ENCODE data around the gene RTN1.

The RTN1 gene

GRCh38 chr14:59695198-59695597 is 175.4 kb downstream of the RTN1 start:
- Histone ChIP-seq H3K36me3 (ENCODE audit: insufficient read depth, low read length) (no peaks in the 10 kb centered on the region), H2AFZ (ENCODE audit: low read length) (no peak overlapping the region), H4K20me1 (ENCODE audit: insufficient read depth, low read length, poor library complexity, severe bottlenecking) (no peaks in the 10 kb centered on the region), H3K27me3 (ENCODE audit: insufficient read depth, low read length, poor library complexity, severe bottlenecking) (no peaks in the 10 kb centered on the region), H3K4me1 (ENCODE audit: insufficient read depth, low read length, poor library complexity, severe bottlenecking) (no peaks in the 10 kb centered on the region), H3K9me3 (ENCODE audit: insufficient read depth, low read depth, low read length) (no peaks in the 10 kb centered on the region), H3K79me2 (ENCODE audit: insufficient read depth, low read length) (no peaks in the 10 kb centered on the region), H3K9ac (ENCODE audit: low read depth, low read length, poor library complexity, severe bottlenecking) (no peak overlapping the region), H3K4me3 (ENCODE audit: low read length, poor library complexity, severe bottlenecking) (no peak overlapping the region), H3K9me2 (replicated peaks; ENCODE audit: low read depth, low read length) (no peaks in the 10 kb centered on the region), H3K4me2 (ENCODE audit: low read depth, low read length, poor library complexity, severe bottlenecking) (no peak overlapping the region), H3F3A (ENCODE audit: low read depth) (no peaks in the 10 kb centered on the region)
- TF ChIP-seq CTCF (conservative IDR thresholded peaks at IDR 0.05; ENCODE audit: low read length) (no peak), EZH2phosphoT487 (IDR thresholded peaks at IDR 0.05; ENCODE audit: borderline replicate concordance) (no peak)

- Histone ChIP-seq H3K27me3 (ENCODE audit: insufficient read depth, low read length, poor library complexity, severe bottlenecking) (no peaks in the 10 kb centered on the region), H3K4me3 (ENCODE audit: low read length, poor library complexity, severe bottlenecking) (no peak overlapping the region), H3K9ac (ENCODE audit: low read depth, low read length, poor library complexity, severe bottlenecking) (no peak overlapping the region), H3K4me2 (ENCODE audit: low read depth, low read length, poor library complexity, severe bottlenecking) (no peak overlapping the region), H3K79me2 (ENCODE audit: insufficient read depth, low read length) (no peaks in the 10 kb centered on the region), H2AFZ (ENCODE audit: low read length) (no peak overlapping the region), H3F3A (ENCODE audit: low read depth) (no peaks in the 10 kb centered on the region), H3K36me3 (ENCODE audit: insufficient read depth, low read length) (no peaks in the 10 kb centered on the region), H3K9me2 (replicated peaks; ENCODE audit: low read depth, low read length) (no peaks in the 10 kb centered on the region), H4K20me1 (ENCODE audit: insufficient read depth, low read length, poor library complexity, severe bottlenecking) (no peaks in the 10 kb centered on the region), H3K4me1 (ENCODE audit: insufficient read depth, low read length, poor library complexity, severe bottlenecking) (no peaks in the 10 kb centered on the region), H3K9me3 (ENCODE audit: insufficient read depth, low read depth, low read length) (no peaks in the 10 kb centered on the region)
- TF ChIP-seq EZH2phosphoT487 (IDR thresholded peaks at IDR 0.05; ENCODE audit: borderline replicate concordance) (no peak), CTCF (conservative IDR thresholded peaks at IDR 0.05; ENCODE audit: low read length) (no peak)
These were observed 179.3 kb downstream of the RTN1 start for GRCh38 chr14:59691266-59691665.

- H3K4me2 ChIP-seq (ENCODE audit: low read depth, low read length, poor library complexity, severe bottlenecking): no peak overlapping the region
- H4K20me1 ChIP-seq (ENCODE audit: insufficient read depth, low read length, poor library complexity, severe bottlenecking): no peaks in the 10 kb centered on the region
- H3K4me1 ChIP-seq (ENCODE audit: insufficient read depth, low read length, poor library complexity, severe bottlenecking): no peaks in the 10 kb centered on the region
- no peak overlapping the region for H2AFZ ChIP-seq (ENCODE audit: low read length)
- TF ChIP-seq EZH2phosphoT487 (IDR thresholded peaks at IDR 0.05; ENCODE audit: borderline replicate concordance) (no peak), CTCF (conservative IDR thresholded peaks at IDR 0.05; ENCODE audit: low read length) (no peak)
- no peak overlapping the region for H3K4me3 ChIP-seq (ENCODE audit: low read length, poor library complexity, severe bottlenecking)
- no peaks in the 10 kb centered on the region for H3F3A ChIP-seq (ENCODE audit: low read depth)
- no peaks in the 10 kb centered on the region for H3K9me3 ChIP-seq (ENCODE audit: insufficient read depth, low read depth, low read length)
- H3K36me3 ChIP-seq (ENCODE audit: insufficient read depth, low read length): no peaks in the 10 kb centered on the region
- no peaks in the 10 kb centered on the region for H3K79me2 ChIP-seq (ENCODE audit: insufficient read depth, low read length)
- no peaks in the 10 kb centered on the region for H3K9me2 ChIP-seq (replicated peaks; ENCODE audit: low read depth, low read length)
- no peaks in the 10 kb centered on the region for H3K27me3 ChIP-seq (ENCODE audit: insufficient read depth, low read length, poor library complexity, severe bottlenecking)
- H3K9ac ChIP-seq (ENCODE audit: low read depth, low read length, poor library complexity, severe bottlenecking): no peak overlapping the region
These were observed 180.2 kb downstream of the RTN1 start for GRCh38 chr14:59690426-59690825.

All from Loucy (cell line).